Mucosa of stomach (tissue), 1 donor: ENCODE data around the gene GNAL.

Source experiments
- H3K27me3 ChIP-seq: one replicate; pipeline ENCODE4 v1.7.0; 2013; ENCODE audit warnings: mild to moderate bottlenecking, low read length; ENCODE audit not compliant: control insufficient read depth, insufficient read depth
- H3K36me3 ChIP-seq: one replicate; pipeline ENCODE4 v1.7.0; 2013; ENCODE audit warnings: low read length; ENCODE audit not compliant: control insufficient read depth, insufficient read depth
- H3K4me1 ChIP-seq: one replicate; pipeline ENCODE4 v1.7.0; 2013; ENCODE audit warnings: mild to moderate bottlenecking, low read length; ENCODE audit not compliant: control insufficient read depth, insufficient read depth
- H3K4me3 ChIP-seq: one replicate; pipeline ENCODE4 v1.7.0; 2013; ENCODE audit warnings: low read length
- H3K9ac ChIP-seq: one replicate; pipeline ENCODE4 v1.7.0; 2013; ENCODE audit warnings: mild to moderate bottlenecking, low read length, moderate library complexity
- H3K9me3 ChIP-seq: one replicate; pipeline ENCODE4 v1.7.0; 2013; ENCODE audit warnings: mild to moderate bottlenecking, low read length, moderate library complexity; ENCODE audit not compliant: control insufficient read depth
- donor health status: Pancreatic carcinoma.

GNAL gene

GRCh38 chr18:11660691-11661090 is 28.4 kb upstream of the GNAL start:
- Histone ChIP-seq H3K36me3 (no peaks in the 10 kb centered on the region), H3K4me1 (no peaks in the 10 kb centered on the region), H3K9me3 (no peaks in the 10 kb centered on the region), H3K4me3 (no peak overlapping the region), H3K9ac (no peak overlapping the region), H3K27me3 (no peaks in the 10 kb centered on the region)

- Histone ChIP-seq H3K36me3 (no peaks in the 10 kb centered on the region), H3K27me3 (no peaks in the 10 kb centered on the region), H3K4me3 (no peak overlapping the region), H3K9ac (no peak overlapping the region), H3K4me1 (no peaks in the 10 kb centered on the region), H3K9me3 (no peaks in the 10 kb centered on the region)
These were observed 27.6 kb upstream of the GNAL start for GRCh38 chr18:11661430-11661829.

- Histone ChIP-seq H3K36me3 (no peaks in the 10 kb centered on the region), H3K4me1 (no peaks in the 10 kb centered on the region), H3K9me3 (no peaks in the 10 kb centered on the region), H3K4me3 (no peak overlapping the region), H3K27me3 (no peaks in the 10 kb centered on the region), H3K9ac (no peak overlapping the region)
These were observed 25.5 kb upstream of the GNAL start for GRCh38 chr18:11663439-11664029.

- Histone ChIP-seq H3K27me3 (no peaks in the 10 kb centered on the region), H3K9me3 (no peaks in the 10 kb centered on the region), H3K4me3 (no peak overlapping the region), H3K4me1 (no peaks in the 10 kb centered on the region), H3K36me3 (no peaks in the 10 kb centered on the region), H3K9ac (no peak overlapping the region)
These were observed 24.8 kb upstream of the GNAL start for GRCh38 chr18:11664286-11664685.

- Histone ChIP-seq H3K4me1 (no peaks in the 10 kb centered on the region), H3K9ac (no peak overlapping the region), H3K36me3 (no peaks in the 10 kb centered on the region), H3K4me3 (no peak overlapping the region), H3K27me3 (no peaks in the 10 kb centered on the region), H3K9me3 (no peaks in the 10 kb centered on the region)
These were observed 23.9 kb upstream of the GNAL start for GRCh38 chr18:11665146-11665545.

- no peak overlapping the region for H3K4me3 ChIP-seq
These were observed 23.5 kb upstream of the GNAL start for GRCh38 chr18:11665587-11665986.

GRCh38 chr18:11666176-11666575 is 22.9 kb upstream of the GNAL start:
- Histone ChIP-seq H3K4me3 (no peak overlapping the region), H3K27me3 (no peaks in the 10 kb centered on the region), H3K36me3 (no peaks in the 10 kb centered on the region), H3K9me3 (no peaks in the 10 kb centered on the region), H3K4me1 (no peaks in the 10 kb centered on the region), H3K9ac (no peak overlapping the region)

More at GRCh38 chr18:11665587-11665986, 23.5 kb upstream of the GNAL start:
- H3K36me3 ChIP-seq: no peaks in the 10 kb centered on the region
- no peaks in the 10 kb centered on the region for H3K4me1 ChIP-seq
- no peak overlapping the region for H3K9ac ChIP-seq
- H3K9me3 ChIP-seq: no peaks in the 10 kb centered on the region
- no peaks in the 10 kb centered on the region for H3K27me3 ChIP-seq

GRCh38 chr18:11666831-11667230 is 22.2 kb upstream of the GNAL start:
- no peak overlapping the region for H3K9ac ChIP-seq
- no peaks in the 10 kb centered on the region for H3K27me3 ChIP-seq
- H3K9me3 ChIP-seq: no peaks in the 10 kb centered on the region
- H3K4me3 ChIP-seq: no peak overlapping the region
- H3K36me3 ChIP-seq: no peaks in the 10 kb centered on the region
- H3K4me1 ChIP-seq: no peaks in the 10 kb centered on the region

GRCh38 chr18:11667578-11667977 is 21.5 kb upstream of the GNAL start:
- Histone ChIP-seq H3K4me3 (no peak overlapping the region), H3K9me3 (no peaks in the 10 kb centered on the region), H3K36me3 (no peaks in the 10 kb centered on the region), H3K9ac (no peak overlapping the region), H3K27me3 (no peaks in the 10 kb centered on the region), H3K4me1 (no peaks in the 10 kb centered on the region)

GRCh38 chr18:11668441-11669169 is 20.5 kb upstream of the GNAL start:
- no peaks in the 10 kb centered on the region for H3K27me3 ChIP-seq
- no peaks in the 10 kb centered on the region for H3K36me3 ChIP-seq
- no peaks in the 10 kb centered on the region for H3K9me3 ChIP-seq
- no peaks in the 10 kb centered on the region for H3K4me1 ChIP-seq
- H3K4me3 ChIP-seq: no peak overlapping the region
- no peak overlapping the region for H3K9ac ChIP-seq

- H3K9me3 ChIP-seq: no peaks in the 10 kb centered on the region
- H3K9ac ChIP-seq: no peak overlapping the region
- H3K4me1 ChIP-seq: no peaks in the 10 kb centered on the region
- H3K36me3 ChIP-seq: no peaks in the 10 kb centered on the region
- no peak overlapping the region for H3K4me3 ChIP-seq
- no peaks in the 10 kb centered on the region for H3K27me3 ChIP-seq
These were observed 19.7 kb upstream of the GNAL start for GRCh38 chr18:11669271-11669947.

GRCh38 chr18:11669948-11670275 is 19.2 kb upstream of the GNAL start:
- no peaks in the 10 kb centered on the region for H3K4me1 ChIP-seq
- no peaks in the 10 kb centered on the region for H3K36me3 ChIP-seq
- H3K27me3 ChIP-seq: no peaks in the 10 kb centered on the region
- H3K4me3 ChIP-seq: no peak overlapping the region
- H3K9me3 ChIP-seq: no peaks in the 10 kb centered on the region
- H3K9ac ChIP-seq: no peak overlapping the region
